ENCODE measurements around the gene FFAR3.

DNA sequence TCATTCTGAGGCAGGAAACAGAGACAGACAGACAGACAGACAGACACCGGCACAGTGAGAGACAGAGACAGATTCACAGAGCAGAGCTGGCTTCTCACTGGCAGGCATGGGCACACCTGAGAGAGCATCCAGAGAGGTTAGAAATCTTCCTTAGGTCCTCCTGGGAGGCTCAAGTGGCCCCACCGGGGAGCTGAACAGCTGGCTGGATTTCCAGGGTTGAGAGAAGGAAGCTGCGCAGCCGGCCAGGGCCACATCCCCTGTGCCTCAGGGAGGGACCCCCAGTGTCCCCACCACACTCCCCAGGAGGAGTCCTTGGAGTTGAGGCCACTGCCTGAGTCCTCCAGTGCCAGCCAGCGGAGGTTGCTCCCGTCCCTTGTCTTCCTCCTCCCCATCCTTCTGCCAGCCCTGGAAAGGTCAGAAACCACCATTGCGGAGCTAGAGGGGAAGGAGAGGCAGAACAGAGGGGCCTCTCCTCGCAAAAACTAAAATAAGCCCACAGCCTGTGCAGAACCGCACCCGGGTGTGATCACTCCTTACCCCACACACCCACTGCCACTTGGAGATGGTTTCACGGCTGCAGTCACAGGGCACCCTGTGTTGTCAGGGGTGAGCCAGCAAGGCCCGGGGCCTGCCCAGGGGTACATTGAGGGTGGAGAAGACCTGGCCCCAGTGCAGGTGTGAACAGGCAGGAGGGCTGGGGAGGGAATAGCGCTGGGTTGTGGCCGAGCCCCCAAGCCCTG lies 4.2 kb downstream of the FFAR3 start:
- TF ChIP-seq, protein P1, sequence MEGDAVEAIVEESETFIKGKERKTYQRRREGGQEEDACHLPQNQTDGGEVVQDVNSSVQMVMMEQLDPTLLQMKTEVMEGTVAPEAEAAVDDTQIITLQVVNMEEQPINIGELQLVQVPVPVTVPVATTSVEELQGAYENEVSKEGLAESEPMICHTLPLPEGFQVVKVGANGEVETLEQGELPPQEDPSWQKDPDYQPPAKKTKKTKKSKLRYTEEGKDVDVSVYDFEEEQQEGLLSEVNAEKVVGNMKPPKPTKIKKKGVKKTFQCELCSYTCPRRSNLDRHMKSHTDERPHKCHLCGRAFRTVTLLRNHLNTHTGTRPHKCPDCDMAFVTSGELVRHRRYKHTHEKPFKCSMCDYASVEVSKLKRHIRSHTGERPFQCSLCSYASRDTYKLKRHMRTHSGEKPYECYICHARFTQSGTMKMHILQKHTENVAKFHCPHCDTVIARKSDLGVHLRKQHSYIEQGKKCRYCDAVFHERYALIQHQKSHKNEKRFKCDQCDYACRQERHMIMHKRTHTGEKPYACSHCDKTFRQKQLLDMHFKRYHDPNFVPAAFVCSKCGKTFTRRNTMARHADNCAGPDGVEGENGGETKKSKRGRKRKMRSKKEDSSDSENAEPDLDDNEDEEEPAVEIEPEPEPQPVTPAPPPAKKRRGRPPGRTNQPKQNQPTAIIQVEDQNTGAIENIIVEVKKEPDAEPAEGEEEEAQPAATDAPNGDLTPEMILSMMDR (IDR thresholded peaks at IDR 0.05; ENCODE audit: control extremely low read depth in 1 of 3, insufficient read depth in 1 of 3, low read depth in 1 of 3, low read length in 3 of 3) = no peak
- TF ChIP-seq SP2 (IDR thresholded peaks at IDR 0.05; ENCODE audit: low read length) = no peak

All from H1 (cell line).